Measurements from ENCODE around the gene PLBD1. TPM values are rescaled to one million over a fixed set of nuclear protein-coding genes. Genes with fewer than 3 reads are reported as not detected.

Gene PLBD1
- total RNA-seq, 3 donors from 2014 or later, result 12.1 to 20.6 (median 19.8) TPM

- no peak overlapping the region for H3K4me3 ChIP-seq
- H3K27ac ChIP-seq, result no peak overlapping the region
- H3K4me1 ChIP-seq, result no peaks in the 10 kb centered on the region
- no peaks in the 10 kb centered on the region for H3K9me3 ChIP-seq
- intact Hi-C loops (cut with DNase I; ENCODE audit: low total_unique reads), result no loop called here
- H3K27me3 ChIP-seq, result no peaks in the 10 kb centered on the region
- H3K36me3 ChIP-seq, result no peaks in the 10 kb centered on the region
- TF ChIP-seq, protein P1, sequence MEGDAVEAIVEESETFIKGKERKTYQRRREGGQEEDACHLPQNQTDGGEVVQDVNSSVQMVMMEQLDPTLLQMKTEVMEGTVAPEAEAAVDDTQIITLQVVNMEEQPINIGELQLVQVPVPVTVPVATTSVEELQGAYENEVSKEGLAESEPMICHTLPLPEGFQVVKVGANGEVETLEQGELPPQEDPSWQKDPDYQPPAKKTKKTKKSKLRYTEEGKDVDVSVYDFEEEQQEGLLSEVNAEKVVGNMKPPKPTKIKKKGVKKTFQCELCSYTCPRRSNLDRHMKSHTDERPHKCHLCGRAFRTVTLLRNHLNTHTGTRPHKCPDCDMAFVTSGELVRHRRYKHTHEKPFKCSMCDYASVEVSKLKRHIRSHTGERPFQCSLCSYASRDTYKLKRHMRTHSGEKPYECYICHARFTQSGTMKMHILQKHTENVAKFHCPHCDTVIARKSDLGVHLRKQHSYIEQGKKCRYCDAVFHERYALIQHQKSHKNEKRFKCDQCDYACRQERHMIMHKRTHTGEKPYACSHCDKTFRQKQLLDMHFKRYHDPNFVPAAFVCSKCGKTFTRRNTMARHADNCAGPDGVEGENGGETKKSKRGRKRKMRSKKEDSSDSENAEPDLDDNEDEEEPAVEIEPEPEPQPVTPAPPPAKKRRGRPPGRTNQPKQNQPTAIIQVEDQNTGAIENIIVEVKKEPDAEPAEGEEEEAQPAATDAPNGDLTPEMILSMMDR (IDR thresholded peaks at IDR 0.05), result no peak
- DNase-seq (ENCODE audit: low spot score in 2 of 2), result no peak
Measured at GRCh38 chr12:14564336-14564959, 3.2 kb downstream of the PLBD1 start.

DNA sequence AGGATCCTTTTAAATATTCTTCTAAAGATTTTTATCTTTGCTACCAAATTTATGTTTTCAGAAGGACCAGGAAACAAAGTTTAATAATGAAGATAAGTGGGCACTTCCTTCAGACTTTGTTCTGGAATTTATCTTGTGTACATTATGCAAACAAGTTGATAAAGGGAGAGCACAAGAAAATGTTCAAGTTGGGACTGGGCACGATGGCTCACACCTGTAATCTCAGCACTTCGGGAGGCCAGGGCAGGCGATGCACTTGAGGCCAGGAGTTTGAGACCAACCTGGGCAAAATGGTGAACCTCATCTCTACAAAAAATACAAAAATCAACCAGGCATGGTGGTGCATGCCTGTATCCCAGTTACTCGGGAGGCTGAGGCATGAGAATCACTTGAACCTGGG, 4.6 kb downstream of the PLBD1 start:
- H3K27ac ChIP-seq, result no peak overlapping the region
- H3K27me3 ChIP-seq, result no peaks in the 10 kb centered on the region
- no peak for TF ChIP-seq POLR2AphosphoS5 (IDR thresholded peaks at IDR 0.05)
- TF ChIP-seq, protein P1 (IDR thresholded peaks at IDR 0.05), result no peak
- no peak for TF ChIP-seq POLR2A (IDR thresholded peaks at IDR 0.05)
- H3K36me3 ChIP-seq, result no peaks in the 10 kb centered on the region
- intact Hi-C loops (cut with DNase I; ENCODE audit: low total_unique reads), result no loop called here
- DNase-seq (ENCODE audit: low spot score in 2 of 2), result no peak
- no peaks in the 10 kb centered on the region for H3K9me3 ChIP-seq
- H3K4me3 ChIP-seq, result no peak overlapping the region
- no peaks in the 10 kb centered on the region for H3K4me1 ChIP-seq

- intact Hi-C loops (cut with DNase I; ENCODE audit: low total_unique reads), result no loop called here
Measured at GRCh38 chr12:14562279-14562678, 5.4 kb downstream of the PLBD1 start.

DNA sequence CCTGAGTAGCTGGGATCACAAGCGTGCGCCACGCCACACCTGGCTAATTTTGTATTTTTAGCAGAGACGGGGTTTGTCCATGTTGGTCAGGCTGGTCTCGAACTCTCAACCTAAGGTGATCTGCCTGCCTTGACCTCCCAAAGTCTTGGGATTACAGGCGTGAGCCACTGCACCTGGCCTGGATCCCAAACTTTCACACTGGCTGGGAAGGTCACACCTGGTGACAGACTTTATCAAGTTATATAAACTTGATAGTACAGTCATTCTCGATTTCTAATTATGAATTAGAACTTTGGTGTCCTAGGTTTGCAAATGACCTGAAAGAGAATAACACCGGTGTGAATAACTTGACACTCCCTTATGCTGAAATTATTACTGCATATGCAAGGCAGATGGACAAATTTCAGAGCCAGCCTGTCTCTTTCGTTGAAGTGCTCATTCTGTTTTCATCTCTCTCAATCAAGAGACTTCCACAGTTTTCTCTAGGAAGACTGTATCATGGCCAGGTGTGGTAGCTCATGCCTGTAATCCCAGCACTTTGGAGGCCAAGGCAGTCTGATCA, 5.9 kb downstream of the PLBD1 start:
- intact Hi-C loops (cut with DNase I; ENCODE audit: low total_unique reads), result no loop called here
- Histone ChIP-seq H3K4me3 (no peak overlapping the region), H3K27ac (no peak overlapping the region), H3K27me3 (no peaks in the 10 kb centered on the region), H3K4me1 (no peaks in the 10 kb centered on the region), H3K36me3 (no peaks in the 10 kb centered on the region), H3K9me3 (no peaks in the 10 kb centered on the region)
- TF ChIP-seq POLR2AphosphoS5 (IDR thresholded peaks at IDR 0.05), result no peak
- TF ChIP-seq POLR2A (IDR thresholded peaks at IDR 0.05), result no peak
- TF ChIP-seq, protein P1 (IDR thresholded peaks at IDR 0.05), result no peak
- no peak for DNase-seq (ENCODE audit: low spot score in 2 of 2)

More at GRCh38 chr12:14562279-14562678, 5.4 kb downstream of the PLBD1 start:
- Histone ChIP-seq H3K36me3 (no peaks in the 10 kb centered on the region), H3K4me1 (no peaks in the 10 kb centered on the region), H3K27me3 (no peaks in the 10 kb centered on the region), H3K9me3 (no peaks in the 10 kb centered on the region), H3K27ac (no peak overlapping the region), H3K4me3 (no peak overlapping the region)
- no peak for DNase-seq (ENCODE audit: low spot score in 2 of 2)
- no peak for TF ChIP-seq POLR2AphosphoS5 (IDR thresholded peaks at IDR 0.05)
- TF ChIP-seq POLR2A (IDR thresholded peaks at IDR 0.05), result no peak
- TF ChIP-seq, protein P1 (IDR thresholded peaks at IDR 0.05), result no peak

DNA sequence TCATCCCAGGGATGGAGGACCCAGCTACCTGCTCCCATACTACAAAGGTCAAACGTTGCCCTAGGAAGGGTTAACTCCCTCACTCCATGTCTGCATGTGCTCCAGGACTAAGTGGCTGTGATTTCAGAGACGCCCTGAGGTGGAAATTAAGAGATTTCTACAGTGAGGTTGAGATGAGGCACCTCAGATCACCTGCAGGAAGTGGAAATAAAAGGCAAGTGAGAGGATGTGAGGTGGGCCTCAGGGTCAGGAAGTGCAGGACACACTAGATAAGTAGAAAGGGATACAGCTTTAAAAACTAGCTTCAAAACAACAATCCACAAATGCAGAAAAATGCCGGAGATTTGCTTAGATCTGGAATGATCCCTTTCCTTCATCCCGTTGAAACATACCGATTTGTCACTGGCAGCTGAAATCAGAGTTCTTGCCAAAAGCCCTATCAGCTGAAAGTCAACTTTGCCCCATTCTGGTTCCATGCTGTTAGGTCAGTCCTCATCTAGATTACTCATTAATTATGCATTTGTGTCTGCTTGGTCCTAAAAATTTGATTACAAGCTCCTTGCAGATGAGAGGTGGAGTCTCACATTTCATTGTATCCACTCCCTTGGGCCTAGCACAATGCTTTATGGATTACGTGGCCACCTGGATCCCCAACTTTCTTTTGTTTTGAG, 6.6 kb downstream of the PLBD1 start:
- intact Hi-C loops (cut with DNase I; ENCODE audit: low total_unique reads), result no loop called here
- Histone ChIP-seq H3K27ac (no peak overlapping the region), H3K27me3 (no peaks in the 10 kb centered on the region), H3K4me3 (no peak overlapping the region), H3K36me3 (no peaks in the 10 kb centered on the region), H3K4me1 (no peaks in the 10 kb centered on the region), H3K9me3 (no peaks in the 10 kb centered on the region)
- no peak for DNase-seq (ENCODE audit: low spot score in 2 of 2)
- TF ChIP-seq POLR2AphosphoS5 (IDR thresholded peaks at IDR 0.05), result no peak
- TF ChIP-seq, protein P1 (IDR thresholded peaks at IDR 0.05), result no peak
- TF ChIP-seq POLR2A (IDR thresholded peaks at IDR 0.05), result no peak
